ENCODE results near the gene CNTNAP2.

CNTNAP2 gene

GRCh38 chr7:148149730-148150129, 2033.1 kb downstream of the CNTNAP2 start:
- no peak for TF ChIP-seq CTCF (IDR thresholded peaks at IDR 0.05; ENCODE audit: low read depth, low read length)
- no peak overlapping the region for H3K4me3 ChIP-seq (ENCODE audit: low read depth, low read length)

GRCh38 chr7:148151778-148152177, 2035.2 kb downstream of the CNTNAP2 start:
- H3K4me3 ChIP-seq (ENCODE audit: low read depth, low read length): no peak overlapping the region
- TF ChIP-seq CTCF (IDR thresholded peaks at IDR 0.05; ENCODE audit: low read depth, low read length): no peak

GRCh38 chr7:148153616-148154284, 2037.1 kb downstream of the CNTNAP2 start:
- TF ChIP-seq CTCF (IDR thresholded peaks at IDR 0.05; ENCODE audit: low read depth, low read length): no peak
- no peak overlapping the region for H3K4me3 ChIP-seq (ENCODE audit: low read depth, low read length)

- no peak overlapping the region for H3K4me3 ChIP-seq (ENCODE audit: low read depth, low read length)
- TF ChIP-seq CTCF (IDR thresholded peaks at IDR 0.05; ENCODE audit: low read depth, low read length): no peak
Measured at GRCh38 chr7:148155000-148155399, 2038.4 kb downstream of the CNTNAP2 start.

GRCh38 chr7:148155826-148156225, 2039.2 kb downstream of the CNTNAP2 start:
- no peak for TF ChIP-seq CTCF (IDR thresholded peaks at IDR 0.05; ENCODE audit: low read depth, low read length)
- no peak overlapping the region for H3K4me3 ChIP-seq (ENCODE audit: low read depth, low read length)

- TF ChIP-seq CTCF (IDR thresholded peaks at IDR 0.05; ENCODE audit: low read depth, low read length): no peak
- H3K4me3 ChIP-seq (ENCODE audit: low read depth, low read length): no peak overlapping the region
Measured at GRCh38 chr7:148156233-148156632, 2039.6 kb downstream of the CNTNAP2 start.

- no peak overlapping the region for H3K4me3 ChIP-seq (ENCODE audit: low read depth, low read length)
- TF ChIP-seq CTCF (IDR thresholded peaks at IDR 0.05; ENCODE audit: low read depth, low read length): no peak
Measured at GRCh38 chr7:148159331-148159730, 2042.7 kb downstream of the CNTNAP2 start.

Measured in WI38 (cell line).